RWPE1 (cell line): ENCODE results near the gene MYO18A.

Experiments used
- CTCF ChIA-PET: fragments of 350-600 bp; sonication (Branson Sonifier 250); formaldehyde crosslinking; extraction: SDS; loops from one replicate; lab custom pipeline; 2021; lab: Yijun Ruan, JAX
- POLR2A ChIA-PET: fragments of 400-600 bp; formaldehyde crosslinking; extraction: SDS; loops from one replicate; lab custom pipeline; 2020; ENCODE audit warnings: antibody characterized with exemption; ENCODE audit not compliant: low non-redundant PET; lab: Yijun Ruan, JAX
- DNase-seq: peaks from one replicate; pipeline ENCODE4 v3.0.0; 2012; ENCODE audit warnings: low spot score
- H3K27ac ChIP-seq: fragments of 450-650 bp; 2 replicates; pipeline ENCODE4 v1.5.1; 2017
- CTCF ChIP-seq: fragments of 450-650 bp; conservative IDR thresholded peaks from 2 replicates; pipeline ENCODE4 v1.5.1; 2017; ENCODE audit warnings: low read depth, mild to moderate bottlenecking

The MYO18A gene

GRCh38 chr17:29124925-29125273 lies 55.3 kb downstream of the MYO18A start:
- CTCF ChIA-PET, result interaction anchor here (0.6 to 2.1 kb wide), 13 partner anchors 8 to 374 kb away, joined by 3 to 20 read pairs (median 5); no protein-coding TSS in a partner anchor
- peak overlapping the region; percentile 66 for H3K27ac ChIP-seq
- TF ChIP-seq CTCF, result no peak
- no peak for DNase-seq
- POLR2A ChIA-PET, result no interaction called here

- TF ChIP-seq CTCF, result peak; percentile 69
- ChIA-PET POLR2A (interaction anchor here (0.5 kb wide), 1 partner anchor 168 kb away, joined by 6 read pairs; no protein-coding TSS in a partner anchor), CTCF (interaction anchor here (0.5 to 2.1 kb wide), 22 partner anchors 9 to 566 kb away, joined by 3 to 20 read pairs (median 4); partner anchors contain the start of gene MYO18A)
- peak; percentile 63 for DNase-seq
- peak overlapping the region; percentile 66 for H3K27ac ChIP-seq
These were observed 55.9 kb downstream of the MYO18A start for GRCh38 chr17:29124135-29124924.

GRCh38 chr17:29123111-29123510 lies 57.1 kb downstream of the MYO18A start:
- TF ChIP-seq CTCF, result no peak
- ChIA-PET POLR2A (no interaction called here), CTCF (interaction anchor here (1.5 to 2.1 kb wide), 2 partner anchors 10 to 167 kb away, joined by 6 to 9 read pairs; no protein-coding TSS in a partner anchor)
- peak overlapping the region; percentile 1; the same call in 1 of the 2 replicates for H3K27ac ChIP-seq
- no peak for DNase-seq

GRCh38 chr17:29121442-29121841 lies 58.8 kb downstream of the MYO18A start:
- no peak for DNase-seq
- ChIA-PET POLR2A (no interaction called here), CTCF (interaction anchor here (1.0 kb wide), 1 partner anchor 11 kb away, joined by 3 read pairs; no protein-coding TSS in a partner anchor)
- no peak overlapping the region for H3K27ac ChIP-seq
- no peak for TF ChIP-seq CTCF

GRCh38 chr17:29120433-29120832 lies 59.8 kb downstream of the MYO18A start:
- TF ChIP-seq CTCF, result no peak
- CTCF ChIA-PET, result interaction anchor here (1.0 to 1.5 kb wide), 3 partner anchors 9 to 167 kb away, joined by 3 to 5 read pairs (median 4); no protein-coding TSS in a partner anchor
- DNase-seq, result no peak
- POLR2A ChIA-PET, result no interaction called here
- H3K27ac ChIP-seq, result no peak overlapping the region

- no peak for TF ChIP-seq CTCF
- H3K27ac ChIP-seq, result no peak overlapping the region
- POLR2A ChIA-PET, result interaction anchor here (0.7 kb wide), 1 partner anchor 173 kb away, joined by 15 read pairs; no protein-coding TSS in a partner anchor
- CTCF ChIA-PET, result interaction anchor here (0.6 to 1.5 kb wide), 4 partner anchors 10 to 253 kb away, joined by 3 to 4 read pairs (median 4); partner anchors contain the start of gene MYO18A
- DNase-seq, result no peak
These were observed 60.9 kb downstream of the MYO18A start for GRCh38 chr17:29119265-29119664.
